Esophagus squamous epithelium (tissue), 5 donors: Measurements from ENCODE around the gene ELMO1. TPM values are rescaled to one million over a fixed set of nuclear protein-coding genes. Genes with fewer than 3 reads are reported as not detected.
A peak's percentile ranks its signal among the peaks of the same experiment; 100 is the strongest.

Experiments
- DNase-seq: peaks from one replicate; lab custom pipeline; 2025; lab: John Stamatoyannopoulos, UW
- H3K27ac ChIP-seq, 4 donors: fragments of 200-600 bp; sonication (generic); one replicate each; pipeline ENCODE4 v1.5.1; 2016 to 2019; ENCODE audit warnings: mild to moderate bottlenecking in 1 of 4
- H3K27me3 ChIP-seq, 4 donors: fragments of 200-600 bp; sonication (generic); 1 replicate in 3 of 4; 2 replicates in 1 of 4; pipeline versions ENCODE4 v1.5.1 to v1.6.0; 2017 to 2021; ENCODE audit warnings: antibody characterized with exemption in 1 of 4
- H3K36me3 ChIP-seq, 3 donors: fragments of 200-600 bp; sonication (generic); one replicate each; pipeline ENCODE4 v1.5.1; 2016 to 2019
- H3K4me1 ChIP-seq, 3 donors: fragments of 200-600 bp; sonication (generic); one replicate each; pipeline ENCODE4 v1.5.1; 2017 to 2019
- H3K4me3 ChIP-seq, 4 donors: fragments of 200-600 bp; sonication (generic); 1 replicate in 3 of 4; 2 replicates in 1 of 4; pipeline ENCODE4 v1.5.1; 2016 to 2019; ENCODE audit warnings: mild to moderate bottlenecking in 2 of 4, moderate library complexity in 1 of 4
- H3K9me3 ChIP-seq, 3 donors: fragments of 200-600 bp; sonication (generic); one replicate each; pipeline ENCODE4 v1.5.1; 2016 to 2019
- POLR2A ChIP-seq, 4 donors: fragments of 450-650 bp; IDR thresholded peaks; one replicate each; pipeline ENCODE4 v1.6.1; 2017; ENCODE audit warnings: antibody characterized with exemption in 4 of 4, mild to moderate bottlenecking in 4 of 4, moderate library complexity in 3 of 4
- WGBS, 2 donors: methylation state at CpG; one replicate each; pipeline ENCODE4 v1.1.5; 2018; 5-methylcytosine and 5-hydroxymethylcytosine counted together
- intact Hi-C: fragments of 100-400 bp; cut with DNase I; formaldehyde crosslinking; loops from one replicate; pipeline ENCODE4 v1.15.0; 2022
- total RNA-seq, 4 donors: library from RNA; depleted of rRNA; stranded (reverse); fragments of >200 nt; gene quantifications; one replicate each; pipeline ENCODE4 v1.1.0, GENCODE V29; 2016
- TF ChIP-seq, protein P1 (sequence below), 6 experiments: fragments of 450-650 bp in 4 of 6; fragments of 200-600 bp in 2 of 6; sonication (generic) in 2 of 6; IDR thresholded peaks; one replicate each; pipeline ENCODE4 v1.5.1; 2016 to 2019; ENCODE audit warnings: antibody characterized with exemption in 6 of 6, mild to moderate bottlenecking in 4 of 6, moderate library complexity in 4 of 6
- donor health status: DM: yes; HTN: yes; CAD: no.

The ELMO1 gene
- total RNA-seq, 4 donors from 2014 or later = 0.68 to 36.6 (median 11.8) TPM

DNA sequence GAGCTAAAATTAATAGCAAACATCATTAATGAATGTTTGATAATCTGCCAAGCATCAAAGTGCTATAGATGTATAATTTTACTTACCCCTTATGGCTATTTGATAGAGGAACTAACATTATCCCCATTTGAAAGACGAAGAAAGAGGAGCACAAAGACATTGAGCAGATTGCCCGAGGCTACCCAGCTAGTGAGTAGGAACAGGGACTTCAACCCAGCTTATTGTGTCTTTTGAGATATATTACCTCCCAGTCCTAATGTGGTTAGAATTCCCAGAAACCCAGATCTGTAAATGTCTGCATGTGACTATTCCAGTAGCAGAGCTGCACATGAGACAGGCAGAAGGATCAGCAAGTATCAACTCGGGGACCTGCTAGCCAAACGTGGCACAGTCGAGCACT is 564.3 kb downstream of the ELMO1 start:
- WGBS, 2 donors = 32 to 57% methylated on average over 5 of the region's 5 CpGs
- peaks cover 0 to 19% (median 0%) of the 10 kb centered on the region in 3 donors for H3K4me1 ChIP-seq
- H3K36me3 ChIP-seq = peaks cover 0 to 25% (median 0%) of the 10 kb centered on the region in 3 donors
- no peaks in the 10 kb centered on the region for H3K9me3 ChIP-seq
- H3K4me3 ChIP-seq = no peak overlapping the region
- intact Hi-C loops = no loop called here
- DNase-seq = no peak
- H3K27me3 ChIP-seq = no peaks in the 10 kb centered on the region
- TF ChIP-seq, protein P1, sequence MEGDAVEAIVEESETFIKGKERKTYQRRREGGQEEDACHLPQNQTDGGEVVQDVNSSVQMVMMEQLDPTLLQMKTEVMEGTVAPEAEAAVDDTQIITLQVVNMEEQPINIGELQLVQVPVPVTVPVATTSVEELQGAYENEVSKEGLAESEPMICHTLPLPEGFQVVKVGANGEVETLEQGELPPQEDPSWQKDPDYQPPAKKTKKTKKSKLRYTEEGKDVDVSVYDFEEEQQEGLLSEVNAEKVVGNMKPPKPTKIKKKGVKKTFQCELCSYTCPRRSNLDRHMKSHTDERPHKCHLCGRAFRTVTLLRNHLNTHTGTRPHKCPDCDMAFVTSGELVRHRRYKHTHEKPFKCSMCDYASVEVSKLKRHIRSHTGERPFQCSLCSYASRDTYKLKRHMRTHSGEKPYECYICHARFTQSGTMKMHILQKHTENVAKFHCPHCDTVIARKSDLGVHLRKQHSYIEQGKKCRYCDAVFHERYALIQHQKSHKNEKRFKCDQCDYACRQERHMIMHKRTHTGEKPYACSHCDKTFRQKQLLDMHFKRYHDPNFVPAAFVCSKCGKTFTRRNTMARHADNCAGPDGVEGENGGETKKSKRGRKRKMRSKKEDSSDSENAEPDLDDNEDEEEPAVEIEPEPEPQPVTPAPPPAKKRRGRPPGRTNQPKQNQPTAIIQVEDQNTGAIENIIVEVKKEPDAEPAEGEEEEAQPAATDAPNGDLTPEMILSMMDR (IDR thresholded peaks at IDR 0.05) = no peak
- no peak for TF ChIP-seq POLR2A (IDR thresholded peaks at IDR 0.05)
- H3K27ac ChIP-seq = no peak overlapping the region

DNA sequence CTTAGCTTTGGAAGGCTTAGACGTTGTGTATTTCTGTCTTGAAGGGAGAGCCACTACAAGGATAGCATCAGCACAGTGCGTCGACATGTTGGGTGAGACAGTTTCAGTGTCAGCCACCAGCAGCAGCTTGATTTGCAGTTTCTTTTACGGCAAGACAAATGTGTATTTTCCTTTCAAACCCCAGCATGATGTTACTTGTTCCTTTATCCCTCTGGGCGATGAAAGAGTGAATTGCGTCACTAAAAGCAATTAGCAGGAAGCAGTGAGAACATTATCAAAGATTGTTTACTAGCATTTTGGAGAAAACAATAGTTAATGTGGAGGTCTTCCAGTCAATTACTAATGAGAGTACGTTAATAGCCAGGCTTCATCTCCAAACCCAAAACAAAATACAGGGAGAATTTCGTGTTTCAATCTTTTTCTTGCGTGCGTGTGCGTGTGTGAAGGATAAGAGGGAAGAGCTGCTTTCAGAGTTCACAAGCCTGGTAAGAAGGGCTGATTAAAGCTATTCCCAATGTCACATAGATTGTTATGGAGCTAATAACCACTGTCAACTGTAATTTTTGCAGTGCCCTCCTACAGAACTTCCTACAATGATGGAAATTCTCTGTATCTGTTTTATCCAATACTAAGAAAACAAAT is 567.3 kb downstream of the ELMO1 start:
- 49 to 55% methylated on average over 11 of the region's 11 CpGs for WGBS, 2 donors
- H3K36me3 ChIP-seq = peaks cover 0 to 16% (median 0%) of the 10 kb centered on the region in 3 donors
- H3K4me3 ChIP-seq = no peak overlapping the region
- TF ChIP-seq POLR2A (IDR thresholded peaks at IDR 0.05) = no peak
- TF ChIP-seq, protein P1 (IDR thresholded peaks at IDR 0.05) = no peak
- H3K27ac ChIP-seq = peak overlapping the region in 2 of 4 donors; percentile 12 to 48
- intact Hi-C loops = no loop called here
- no peaks in the 10 kb centered on the region for H3K27me3 ChIP-seq
- no peak for DNase-seq
- H3K4me1 ChIP-seq = peaks cover 0 to 19% (median 0%) of the 10 kb centered on the region in 3 donors
- H3K9me3 ChIP-seq = no peaks in the 10 kb centered on the region

DNA sequence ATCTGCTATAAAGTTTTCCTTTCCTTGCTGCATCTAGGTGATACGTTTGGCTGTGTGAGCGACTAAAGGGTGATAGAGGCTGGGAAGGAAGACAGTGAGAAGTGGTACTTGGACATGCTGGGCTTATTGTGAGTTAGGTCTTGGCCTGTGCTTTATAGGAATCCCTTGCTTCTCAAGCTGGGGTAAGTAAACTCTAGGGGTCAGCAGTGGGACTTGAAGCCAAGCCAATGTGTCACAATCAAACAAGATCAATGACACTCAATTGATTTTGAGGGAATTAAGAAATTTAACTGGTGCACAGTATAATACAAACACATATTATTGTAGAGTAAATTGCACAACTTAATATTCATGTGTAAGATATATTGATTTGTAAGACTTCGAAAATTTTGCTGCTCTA is 568.6 kb downstream of the ELMO1 start:
- WGBS, 2 donors = 96% methylated on average over 3 of the region's 3 CpGs
- intact Hi-C loops = no loop called here
- Histone ChIP-seq H3K4me3 (no peak overlapping the region), H3K27ac (no peak overlapping the region), H3K27me3 (no peaks in the 10 kb centered on the region), H3K4me1 (peaks cover 0 to 19% (median 0%) of the 10 kb centered on the region in 3 donors), H3K36me3 (peaks cover 0 to 16% (median 0%) of the 10 kb centered on the region in 3 donors), H3K9me3 (no peaks in the 10 kb centered on the region)
- TF ChIP-seq POLR2A (IDR thresholded peaks at IDR 0.05) = no peak
- TF ChIP-seq, protein P1 (IDR thresholded peaks at IDR 0.05) = no peak
- no peak for DNase-seq

DNA sequence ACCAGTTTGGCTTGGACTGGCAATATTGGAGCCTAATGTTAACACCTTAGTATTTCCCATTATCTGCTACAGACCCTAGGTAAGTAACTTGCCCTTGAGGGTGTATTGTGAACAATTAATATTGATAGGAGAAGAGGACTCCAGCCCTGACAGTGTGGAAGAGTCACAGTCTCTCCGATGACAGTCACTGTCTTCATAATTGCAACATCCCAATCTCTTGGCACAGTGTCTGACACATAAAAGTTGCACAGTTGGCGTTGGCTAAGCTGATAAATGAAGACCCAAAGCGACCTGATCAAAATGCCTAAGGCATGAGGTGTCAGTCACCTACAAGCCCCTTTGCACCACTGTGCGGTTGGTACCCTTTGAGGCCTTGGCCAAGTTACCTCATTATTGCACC is 569.6 kb downstream of the ELMO1 start:
- H3K9me3 ChIP-seq = no peaks in the 10 kb centered on the region
- no peak for DNase-seq
- 73 to 84% methylated on average over 3 to 4 of the region's 4 CpGs for WGBS, 2 donors

DNA sequence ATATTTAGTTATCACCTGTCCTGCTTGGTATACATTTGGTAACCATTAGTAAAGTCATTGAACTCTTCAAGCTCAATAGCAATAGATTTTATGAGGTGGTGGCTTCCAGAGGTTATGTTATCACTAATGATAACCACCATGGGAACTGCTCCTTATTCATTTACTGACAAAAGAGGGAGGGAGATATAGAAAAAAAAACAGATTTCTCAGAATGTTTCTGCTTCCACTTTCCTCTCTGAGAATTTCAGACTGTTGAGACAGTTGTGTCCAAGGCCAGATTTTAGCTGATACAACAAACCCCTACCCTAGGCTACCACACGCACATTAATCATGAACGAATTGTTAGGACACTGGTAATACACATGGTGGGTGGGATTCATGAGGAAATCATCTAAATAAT is 570.4 kb downstream of the ELMO1 start:
- no peaks in the 10 kb centered on the region for H3K9me3 ChIP-seq
- DNase-seq = no peak
- WGBS, 2 donors = 78 to 86% methylated on average over 2 of the region's 2 CpGs
- TF ChIP-seq, protein P1 (IDR thresholded peaks at IDR 0.05) = no peak
- TF ChIP-seq POLR2A (IDR thresholded peaks at IDR 0.05) = no peak
- H3K36me3 ChIP-seq = peaks cover 0 to 23% (median 0%) of the 10 kb centered on the region in 3 donors
- H3K27me3 ChIP-seq = no peaks in the 10 kb centered on the region
- no peak overlapping the region for H3K27ac ChIP-seq
- peaks cover 0 to 15% (median 0%) of the 10 kb centered on the region in 3 donors for H3K4me1 ChIP-seq
- intact Hi-C loops = no loop called here
- no peak overlapping the region for H3K4me3 ChIP-seq

More for the DNA sequence above, 569.6 kb downstream of the ELMO1 start:
- H3K4me3 ChIP-seq = no peak overlapping the region
- H3K27me3 ChIP-seq = no peaks in the 10 kb centered on the region
- TF ChIP-seq, protein P1 (IDR thresholded peaks at IDR 0.05) = no peak
- TF ChIP-seq POLR2A (IDR thresholded peaks at IDR 0.05) = no peak
- peaks cover 0 to 15% (median 0%) of the 10 kb centered on the region in 3 donors for H3K4me1 ChIP-seq
- H3K36me3 ChIP-seq = peaks cover 0 to 23% (median 0%) of the 10 kb centered on the region in 3 donors
- intact Hi-C loops = no loop called here
- no peak overlapping the region for H3K27ac ChIP-seq
